Peyer's patch (tissue), 4 donors: ENCODE measurements around the gene TRUB2. TPM values are rescaled to one million over a fixed set of nuclear protein-coding genes. Genes with fewer than 3 reads are reported as not detected.

ENCODE experiments used
- DNase-seq, 3 donors: peaks; one replicate each; pipeline ENCODE4 v3.0.0-alpha.2; 2017 to 2019
- H3K27ac ChIP-seq, 4 donors: fragments of 200-600 bp; sonication (generic); one replicate each; pipeline ENCODE4 v1.5.1; 2016 to 2019
- H3K27me3 ChIP-seq, 2 donors: fragments of 200-600 bp; sonication (generic); one replicate each; pipeline ENCODE4 v1.5.1; 2019
- H3K36me3 ChIP-seq, 3 donors: fragments of 200-600 bp; sonication (generic); one replicate each; pipeline ENCODE4 v1.5.1; 2016 to 2019
- H3K4me1 ChIP-seq, 4 donors: fragments of 200-600 bp; sonication (generic); one replicate each; pipeline ENCODE4 v1.5.1; 2016 to 2019
- H3K4me3 ChIP-seq, 4 donors: fragments of 200-600 bp; sonication (generic); 1 replicate in 3 of 4; 2 replicates in 1 of 4; pipeline ENCODE4 v1.5.1; 2016 to 2019; ENCODE audit warnings: mild to moderate bottlenecking in 1 of 4
- H3K9me3 ChIP-seq, 4 donors: fragments of 200-600 bp; sonication (generic); one replicate each; pipeline ENCODE4 v1.5.1; 2016 to 2019; ENCODE audit warnings: mild to moderate bottlenecking in 1 of 4
- POLR2A ChIP-seq, 2 donors: fragments of 450-650 bp; IDR thresholded peaks; one replicate each; pipeline ENCODE4 v1.5.1; 2017; ENCODE audit warnings: antibody characterized with exemption in 2 of 2, mild to moderate bottlenecking in 2 of 2, moderate library complexity in 2 of 2
- total RNA-seq, 4 donors: library from RNA; depleted of rRNA; stranded (reverse); fragments of >200 nt; gene quantifications; one replicate each; pipeline ENCODE4 v1.1.0, GENCODE V29; 2016
- TF ChIP-seq, protein P1 (sequence below), 6 experiments: fragments of 450-650 bp in 4 of 6; fragments of 200-600 bp in 2 of 6; sonication (generic) in 1 of 6; IDR thresholded peaks; one replicate each; pipeline ENCODE4 v1.5.1; 2017 to 2019; ENCODE audit warnings: antibody characterized with exemption in 6 of 6, mild to moderate bottlenecking in 3 of 6, moderate library complexity in 1 of 6

The TRUB2 gene
- total RNA-seq, 4 donors from 2014 or later: 11.7 to 42.9 (median 17.4) TPM

DNA sequence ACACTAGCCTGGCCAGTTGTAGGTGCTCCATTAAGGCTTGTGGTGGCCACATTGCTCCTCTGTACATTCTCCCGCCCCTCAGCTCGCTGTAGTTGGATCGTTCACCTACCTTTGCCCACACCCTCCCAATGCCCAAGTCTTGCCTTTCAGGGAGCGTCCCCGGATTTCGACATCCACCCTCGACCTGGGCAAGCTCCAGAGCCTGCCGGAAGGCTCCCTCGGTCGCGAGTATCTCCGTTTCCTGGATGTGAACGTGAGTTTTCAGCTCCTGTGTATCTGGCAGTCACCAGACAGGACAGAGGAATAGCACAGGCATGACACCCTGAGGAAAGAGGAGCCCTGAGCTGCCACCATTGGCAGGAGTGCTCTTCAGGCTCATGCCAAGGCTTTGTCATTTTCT is 3.4 kb upstream of the TRUB2 start:
- no peak for TF ChIP-seq POLR2A (IDR thresholded peaks at IDR 0.05)
- TF ChIP-seq, protein P1, sequence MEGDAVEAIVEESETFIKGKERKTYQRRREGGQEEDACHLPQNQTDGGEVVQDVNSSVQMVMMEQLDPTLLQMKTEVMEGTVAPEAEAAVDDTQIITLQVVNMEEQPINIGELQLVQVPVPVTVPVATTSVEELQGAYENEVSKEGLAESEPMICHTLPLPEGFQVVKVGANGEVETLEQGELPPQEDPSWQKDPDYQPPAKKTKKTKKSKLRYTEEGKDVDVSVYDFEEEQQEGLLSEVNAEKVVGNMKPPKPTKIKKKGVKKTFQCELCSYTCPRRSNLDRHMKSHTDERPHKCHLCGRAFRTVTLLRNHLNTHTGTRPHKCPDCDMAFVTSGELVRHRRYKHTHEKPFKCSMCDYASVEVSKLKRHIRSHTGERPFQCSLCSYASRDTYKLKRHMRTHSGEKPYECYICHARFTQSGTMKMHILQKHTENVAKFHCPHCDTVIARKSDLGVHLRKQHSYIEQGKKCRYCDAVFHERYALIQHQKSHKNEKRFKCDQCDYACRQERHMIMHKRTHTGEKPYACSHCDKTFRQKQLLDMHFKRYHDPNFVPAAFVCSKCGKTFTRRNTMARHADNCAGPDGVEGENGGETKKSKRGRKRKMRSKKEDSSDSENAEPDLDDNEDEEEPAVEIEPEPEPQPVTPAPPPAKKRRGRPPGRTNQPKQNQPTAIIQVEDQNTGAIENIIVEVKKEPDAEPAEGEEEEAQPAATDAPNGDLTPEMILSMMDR (IDR thresholded peaks at IDR 0.05): no peak
- Histone ChIP-seq H3K4me3 (no peak overlapping the region), H3K36me3 (peaks cover 0 to 42% (median 0%) of the 10 kb centered on the region in 3 donors), H3K4me1 (peaks cover 6 to 25% (median 12%) of the 10 kb centered on the region in 4 donors), H3K9me3 (no peaks in the 10 kb centered on the region), H3K27me3 (no peaks in the 10 kb centered on the region), H3K27ac (peak overlapping the region in 1 of 4 donors; percentile 3)
- no peak for DNase-seq

DNA sequence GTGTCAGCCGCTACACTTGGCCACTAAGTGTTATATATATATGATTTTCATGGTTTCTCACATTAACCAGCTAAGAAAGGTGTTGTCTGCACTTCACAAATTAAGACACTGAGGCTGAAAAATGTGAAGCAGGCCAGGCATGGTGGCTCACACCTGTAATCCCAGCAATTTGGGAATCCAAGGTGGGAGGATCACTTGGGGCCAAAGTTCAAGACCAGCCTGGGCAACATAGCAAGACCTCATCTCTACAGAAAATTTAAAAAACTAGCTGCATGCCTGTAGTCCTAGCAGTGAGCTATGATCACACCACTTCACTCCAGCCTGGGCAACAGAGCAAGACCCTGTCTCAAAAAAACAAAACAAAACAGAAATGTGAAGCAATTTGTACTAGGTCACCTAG is 2.2 kb upstream of the TRUB2 start:
- TF ChIP-seq POLR2A (IDR thresholded peaks at IDR 0.05): no peak
- TF ChIP-seq, protein P1 (IDR thresholded peaks at IDR 0.05): no peak
- Histone ChIP-seq H3K27ac (no peak overlapping the region), H3K9me3 (no peaks in the 10 kb centered on the region), H3K4me3 (no peak overlapping the region), H3K4me1 (peaks cover 4 to 25% (median 12%) of the 10 kb centered on the region in 4 donors), H3K27me3 (no peaks in the 10 kb centered on the region), H3K36me3 (peaks cover 0 to 42% (median 0%) of the 10 kb centered on the region in 3 donors)
- no peak for DNase-seq

DNA sequence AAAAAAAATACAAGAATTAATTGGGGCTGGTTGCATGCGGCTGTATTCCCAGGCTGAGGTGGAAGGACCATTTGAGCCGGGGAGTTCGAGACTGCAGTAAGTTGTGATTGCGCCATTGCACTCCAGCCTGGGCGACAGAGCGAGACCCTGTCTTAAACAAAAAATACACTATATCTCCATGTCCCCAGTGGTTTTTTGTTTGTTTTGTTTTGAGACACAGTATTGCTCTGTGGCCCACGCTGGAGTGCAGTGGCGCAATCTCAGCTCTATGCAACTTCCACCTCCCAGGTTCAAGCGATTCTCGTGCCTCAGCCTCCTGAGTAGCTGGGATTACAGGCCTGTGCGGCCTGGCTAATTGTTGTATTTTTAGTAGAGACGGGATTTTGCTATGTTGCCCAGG is 1.5 kb upstream of the TRUB2 start:
- no peak for DNase-seq
- no peaks in the 10 kb centered on the region for H3K27me3 ChIP-seq
- H3K4me1 ChIP-seq: peaks cover 4 to 25% (median 12%) of the 10 kb centered on the region in 4 donors
- H3K27ac ChIP-seq: peak overlapping the region in 3 of 4 donors; percentile 63 to 94 (median 89)
- TF ChIP-seq, protein P1 (IDR thresholded peaks at IDR 0.05): no peak
- peaks cover 0 to 42% (median 0%) of the 10 kb centered on the region in 3 donors for H3K36me3 ChIP-seq
- H3K4me3 ChIP-seq: peak overlapping the region; percentile 73 to 91 (median 85)
- no peaks in the 10 kb centered on the region for H3K9me3 ChIP-seq

DNA sequence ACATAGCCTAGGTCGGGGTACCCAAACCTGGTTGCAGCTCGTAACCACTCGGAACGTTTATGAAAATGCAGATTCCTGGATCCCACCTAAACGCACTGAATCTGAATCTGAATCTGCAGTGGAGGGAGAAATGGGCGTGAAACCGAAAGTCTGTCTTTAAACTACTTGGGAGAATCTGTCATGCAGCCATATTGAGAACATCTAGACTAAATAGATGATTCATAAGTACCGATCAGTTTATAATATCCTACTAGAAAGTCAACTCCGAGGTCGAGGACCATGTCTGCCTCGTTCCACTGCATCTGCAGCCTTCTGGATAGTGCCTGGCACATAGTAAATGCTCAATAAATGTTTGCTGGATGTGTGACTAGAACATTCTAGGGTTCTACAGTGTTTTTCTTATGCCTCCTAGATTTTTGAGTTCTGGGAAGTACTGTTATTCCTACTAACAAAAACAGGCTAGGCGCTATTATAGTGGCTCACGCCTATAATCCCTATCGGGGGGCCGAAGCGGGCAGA is 1.0 kb upstream of the TRUB2 start:
- Histone ChIP-seq H3K4me3 (peak overlapping the region; percentile 73 to 91 (median 85)), H3K27ac (peak overlapping the region; percentile 63 to 94 (median 88)), H3K27me3 (no peaks in the 10 kb centered on the region), H3K36me3 (peaks cover 0 to 36% (median 0%) of the 10 kb centered on the region in 3 donors), H3K9me3 (no peaks in the 10 kb centered on the region), H3K4me1 (peaks cover 4 to 25% (median 12%) of the 10 kb centered on the region in 4 donors)
- TF ChIP-seq, protein P1 (IDR thresholded peaks at IDR 0.05): no peak
- no peak for TF ChIP-seq POLR2A (IDR thresholded peaks at IDR 0.05)
- no peak for DNase-seq

DNA sequence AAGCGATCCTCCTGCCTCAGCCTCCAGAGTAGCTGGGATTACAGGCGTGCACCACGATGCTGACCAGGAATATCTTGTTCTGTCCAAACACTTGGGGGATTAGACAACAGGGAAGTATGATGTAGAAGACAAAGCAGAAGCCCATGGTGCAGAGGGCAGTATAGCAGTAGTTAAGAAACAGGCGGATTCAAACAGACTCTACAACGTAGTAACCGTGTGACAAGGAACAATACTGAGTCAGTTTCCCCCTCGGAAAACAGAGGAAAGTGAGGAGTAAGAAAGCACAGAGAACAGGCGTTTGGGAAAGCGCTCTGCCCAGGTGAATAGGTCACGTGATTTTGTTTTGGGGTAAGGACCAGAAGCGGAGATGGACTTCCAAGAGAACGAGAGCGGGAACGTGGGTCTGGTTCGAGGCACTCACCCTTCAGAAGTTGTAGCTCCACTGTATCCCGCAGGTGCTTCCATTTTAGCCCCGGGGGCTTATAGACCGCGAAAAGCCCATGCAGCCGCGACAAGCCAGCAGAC is 306 bp downstream of the TRUB2 start:
- H3K4me3 ChIP-seq: peak overlapping the region; percentile 73 to 91 (median 85)
- no peak for DNase-seq
- H3K9me3 ChIP-seq: no peaks in the 10 kb centered on the region
- TF ChIP-seq POLR2A (IDR thresholded peaks at IDR 0.05): no peak
- TF ChIP-seq, protein P1 (IDR thresholded peaks at IDR 0.05): no peak
- no peaks in the 10 kb centered on the region for H3K27me3 ChIP-seq
- H3K4me1 ChIP-seq: peaks cover 4 to 25% (median 12%) of the 10 kb centered on the region in 4 donors
- peak overlapping the region; percentile 63 to 94 (median 88) for H3K27ac ChIP-seq
- peaks cover 0 to 34% (median 0%) of the 10 kb centered on the region in 3 donors for H3K36me3 ChIP-seq
